ENCODE data around the gene SUSD4. TPM values are rescaled to one million over a fixed set of nuclear protein-coding genes. Genes with fewer than 3 reads are reported as not detected.

SUSD4 gene
- polyA plus RNA-seq, 1 of the 3 experiments (the other 2 are of a cell fraction): 0.31 TPM

DNA sequence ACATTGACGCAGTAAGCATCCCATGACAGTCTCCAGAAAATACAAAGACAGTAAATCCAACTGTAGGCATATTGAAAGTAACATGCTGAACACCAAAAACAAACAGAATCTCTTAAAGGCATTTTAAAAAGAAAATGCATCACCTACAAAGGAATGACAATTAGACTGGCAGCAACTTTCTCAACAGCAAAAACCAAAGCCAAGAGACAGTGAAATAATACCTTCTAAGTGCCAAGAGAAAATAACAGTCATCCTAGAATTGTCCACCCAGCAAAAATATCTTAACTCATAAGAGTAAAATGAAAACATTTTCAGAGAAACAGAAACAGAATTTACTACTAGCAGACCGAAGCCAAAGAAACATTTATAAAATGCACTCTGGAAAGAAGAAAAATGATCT lies 49.2 kb upstream of the SUSD4 start:
- ChIA-PET CTCF (interaction anchor here (1.4 kb wide), 1 partner anchor 18 kb away, joined by 4 read pairs; no protein-coding TSS in a partner anchor), POLR2A (no interaction called here)
- H3K9ac ChIP-seq: no peak overlapping the region
- no peaks in the 10 kb centered on the region for H3K79me2 ChIP-seq (ENCODE audit: insufficient read depth)
- H2AFZ ChIP-seq (ENCODE audit: low read depth): no peak overlapping the region
- no peak overlapping the region for H3K4me2 ChIP-seq
- TF ChIP-seq RCOR1 (IDR thresholded peaks at IDR 0.05; ENCODE audit: low read length) (no peak), FOSL2 (IDR thresholded peaks at IDR 0.05; ENCODE audit: borderline replicate concordance, low read depth) (no peak), GABPA (IDR thresholded peaks at IDR 0.05; ENCODE audit: low read depth) (no peak), USF2 (IDR thresholded peaks at IDR 0.05; ENCODE audit: borderline replicate concordance, low read depth, low read length) (no peak), ELF1 (IDR thresholded peaks at IDR 0.05) (no peak), TAF1 (IDR thresholded peaks at IDR 0.05; ENCODE audit: borderline replicate concordance, low read depth, low read length) (no peak), TEAD4 (IDR thresholded peaks at IDR 0.05; ENCODE audit: borderline replicate concordance, insufficient read depth) (no peak), RXRA (IDR thresholded peaks at IDR 0.05; ENCODE audit: borderline replicate concordance, low read depth) (no peak), MXI1 (IDR thresholded peaks at IDR 0.05; ENCODE audit: low read depth, low read length) (no peak), NFIC (IDR thresholded peaks at IDR 0.05; ENCODE audit: borderline replicate concordance) (no peak)
- H3K27me3 ChIP-seq (ENCODE audit: insufficient read depth): no peaks in the 10 kb centered on the region
- no peaks in the 10 kb centered on the region for H3K36me3 ChIP-seq (replicated peaks in 1 of 2; ENCODE audit: control insufficient read depth in 1 of 2, insufficient read depth in 2 of 2, low read length in 1 of 2)
- H3K9me2 ChIP-seq: no peaks in the 10 kb centered on the region
- 19% methylated on average over 2 of the region's 2 CpGs for WGBS (ENCODE audit: low lambda C conversion rate)
- DNase-seq: no peak
- H3K9me3 ChIP-seq: no peaks in the 10 kb centered on the region
- no peaks in the 10 kb centered on the region for H3K4me1 ChIP-seq (ENCODE audit: control insufficient read depth in 1 of 2, insufficient read depth in 2 of 2, low read depth in 1 of 2, low read length in 1 of 2)
- no peaks in the 10 kb centered on the region for H4K20me1 ChIP-seq (ENCODE audit: insufficient read depth)
- no peak overlapping the region for H3K4me3 ChIP-seq (ENCODE audit: low read depth in 2 of 2, low read length in 1 of 2)
- H3K27ac ChIP-seq (ENCODE audit: low read depth in 2 of 2, low read length in 1 of 2): no peak overlapping the region
- no peaks in the 10 kb centered on the region for H3F3A ChIP-seq (replicated peaks; ENCODE audit: insufficient read depth)

GRCh38 chr1:223411710-223412109 lies 47.7 kb upstream of the SUSD4 start:
- Histone ChIP-seq H3K4me1 (ENCODE audit: control insufficient read depth in 1 of 2, insufficient read depth in 2 of 2, low read depth in 1 of 2, low read length in 1 of 2) (no peaks in the 10 kb centered on the region), H3K9me2 (no peaks in the 10 kb centered on the region), H3K4me3 (ENCODE audit: low read depth in 2 of 2, low read length in 1 of 2) (no peak overlapping the region), H3K27me3 (ENCODE audit: insufficient read depth) (no peaks in the 10 kb centered on the region), H3K9ac (no peak overlapping the region), H3K9me3 (no peaks in the 10 kb centered on the region), H3F3A (replicated peaks; ENCODE audit: insufficient read depth) (no peaks in the 10 kb centered on the region), H2AFZ (ENCODE audit: low read depth) (no peak overlapping the region), H4K20me1 (ENCODE audit: insufficient read depth) (no peaks in the 10 kb centered on the region), H3K36me3 (replicated peaks in 1 of 2; ENCODE audit: control insufficient read depth in 1 of 2, insufficient read depth in 2 of 2, low read length in 1 of 2) (no peaks in the 10 kb centered on the region), H3K4me2 (no peak overlapping the region), H3K27ac (ENCODE audit: low read depth in 2 of 2, low read length in 1 of 2) (no peak overlapping the region), H3K79me2 (ENCODE audit: insufficient read depth) (no peaks in the 10 kb centered on the region)
- POLR2A ChIA-PET: no interaction called here
- CTCF ChIA-PET: interaction anchor here (0.8 kb wide), 1 partner anchor 8 kb away, joined by 3 read pairs; no protein-coding TSS in a partner anchor
- DNase-seq: no peak
- no peak for TF ChIP-seq FOSL2 (IDR thresholded peaks at IDR 0.05; ENCODE audit: borderline replicate concordance, low read depth)
- TF ChIP-seq, protein P1, sequence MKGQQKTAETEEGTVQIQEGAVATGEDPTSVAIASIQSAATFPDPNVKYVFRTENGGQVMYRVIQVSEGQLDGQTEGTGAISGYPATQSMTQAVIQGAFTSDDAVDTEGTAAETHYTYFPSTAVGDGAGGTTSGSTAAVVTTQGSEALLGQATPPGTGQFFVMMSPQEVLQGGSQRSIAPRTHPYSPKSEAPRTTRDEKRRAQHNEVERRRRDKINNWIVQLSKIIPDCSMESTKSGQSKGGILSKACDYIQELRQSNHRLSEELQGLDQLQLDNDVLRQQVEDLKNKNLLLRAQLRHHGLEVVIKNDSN (IDR thresholded peaks at IDR 0.05; ENCODE audit: borderline replicate concordance, low read depth): no peak
- TF ChIP-seq, protein P2, sequence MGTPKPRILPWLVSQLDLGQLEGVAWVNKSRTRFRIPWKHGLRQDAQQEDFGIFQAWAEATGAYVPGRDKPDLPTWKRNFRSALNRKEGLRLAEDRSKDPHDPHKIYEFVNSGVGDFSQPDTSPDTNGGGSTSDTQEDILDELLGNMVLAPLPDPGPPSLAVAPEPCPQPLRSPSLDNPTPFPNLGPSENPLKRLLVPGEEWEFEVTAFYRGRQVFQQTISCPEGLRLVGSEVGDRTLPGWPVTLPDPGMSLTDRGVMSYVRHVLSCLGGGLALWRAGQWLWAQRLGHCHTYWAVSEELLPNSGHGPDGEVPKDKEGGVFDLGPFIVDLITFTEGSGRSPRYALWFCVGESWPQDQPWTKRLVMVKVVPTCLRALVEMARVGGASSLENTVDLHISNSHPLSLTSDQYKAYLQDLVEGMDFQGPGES (IDR thresholded peaks at IDR 0.05; ENCODE audit: low read depth, low read length): no peak
- TF ChIP-seq NRF1 (IDR thresholded peaks at IDR 0.05; ENCODE audit: low read depth, low read length): no peak
- no peak for TF ChIP-seq TCF12 (IDR thresholded peaks at IDR 0.05)
- TF ChIP-seq ELF1 (IDR thresholded peaks at IDR 0.05): no peak
- no peak for TF ChIP-seq RCOR1 (IDR thresholded peaks at IDR 0.05; ENCODE audit: low read length)
- TF ChIP-seq FOXJ3 (CRISPR knock-in tag; IDR thresholded peaks at IDR 0.05): no peak
- TF ChIP-seq POLR2AphosphoS5 (IDR thresholded peaks at IDR 0.05; ENCODE audit: low read depth, low read length): no peak
- TF ChIP-seq SIN3A (IDR thresholded peaks at IDR 0.05; ENCODE audit: borderline replicate concordance, low read depth, low read length): no peak
- TF ChIP-seq, protein P3, sequence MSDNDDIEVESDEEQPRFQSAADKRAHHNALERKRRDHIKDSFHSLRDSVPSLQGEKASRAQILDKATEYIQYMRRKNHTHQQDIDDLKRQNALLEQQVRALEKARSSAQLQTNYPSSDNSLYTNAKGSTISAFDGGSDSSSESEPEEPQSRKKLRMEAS (IDR thresholded peaks at IDR 0.05; ENCODE audit: low read depth): no peak
- TF ChIP-seq, protein P4, sequence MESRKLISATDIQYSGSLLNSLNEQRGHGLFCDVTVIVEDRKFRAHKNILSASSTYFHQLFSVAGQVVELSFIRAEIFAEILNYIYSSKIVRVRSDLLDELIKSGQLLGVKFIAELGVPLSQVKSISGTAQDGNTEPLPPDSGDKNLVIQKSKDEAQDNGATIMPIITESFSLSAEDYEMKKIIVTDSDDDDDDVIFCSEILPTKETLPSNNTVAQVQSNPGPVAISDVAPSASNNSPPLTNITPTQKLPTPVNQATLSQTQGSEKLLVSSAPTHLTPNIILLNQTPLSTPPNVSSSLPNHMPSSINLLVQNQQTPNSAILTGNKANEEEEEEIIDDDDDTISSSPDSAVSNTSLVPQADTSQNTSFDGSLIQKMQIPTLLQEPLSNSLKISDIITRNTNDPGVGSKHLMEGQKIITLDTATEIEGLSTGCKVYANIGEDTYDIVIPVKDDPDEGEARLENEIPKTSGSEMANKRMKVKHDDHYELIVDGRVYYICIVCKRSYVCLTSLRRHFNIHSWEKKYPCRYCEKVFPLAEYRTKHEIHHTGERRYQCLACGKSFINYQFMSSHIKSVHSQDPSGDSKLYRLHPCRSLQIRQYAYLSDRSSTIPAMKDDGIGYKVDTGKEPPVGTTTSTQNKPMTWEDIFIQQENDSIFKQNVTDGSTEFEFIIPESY (IDR thresholded peaks at IDR 0.05; ENCODE audit: borderline replicate concordance, low read depth): no peak
- TF ChIP-seq JUND (IDR thresholded peaks at IDR 0.05): no peak
- TF ChIP-seq FOXM1 (IDR thresholded peaks at IDR 0.05; ENCODE audit: low read depth): no peak
- TF ChIP-seq EP300 (IDR thresholded peaks at IDR 0.05; ENCODE audit: borderline replicate concordance in 1 of 2, low read depth in 1 of 2, low read length in 1 of 2): no peak
- TF ChIP-seq GATA2 (CRISPR knock-in tag; IDR thresholded peaks at IDR 0.05): no peak
- no peak for TF ChIP-seq CTCF (IDR thresholded peaks at IDR 0.05)

Measured in SK-N-SH (cell line).